Bronchial epithelial cell (primary cell): ENCODE results near the gene FAM53A. TPM values are rescaled to one million over a fixed set of nuclear protein-coding genes. Genes with fewer than 3 reads are reported as not detected.
A peak's percentile ranks its signal among the peaks of the same experiment; 100 is the strongest.
"Not testable (repeated sequence)": the region's sequence is repeated elsewhere in the genome, so short reads cannot be mapped to it uniquely, and the experiment has no call there.

Experiments used
- DNase-seq: peaks from one replicate; pipeline ENCODE4 v3.0.0-alpha.2; 2010; ENCODE audit warnings: low read depth
- FAIRE-seq: peaks from 2 replicates; lab custom pipeline; 2011; peaks lifted over from hg19 to GRCh38; lab: Jason Lieb, UNC
- H3K27me3 ChIP-seq: 2 replicates; pipeline ENCODE4 v1.5.1; 2011; ENCODE audit warnings: low read length; ENCODE audit not compliant: control insufficient read depth, insufficient read depth
- H3K36me3 ChIP-seq: 2 replicates; pipeline ENCODE4 v1.5.1; 2011; ENCODE audit warnings: low read length; ENCODE audit not compliant: control insufficient read depth, insufficient read depth
- H3K4me3 ChIP-seq: 2 replicates; pipeline ENCODE4 v1.5.1; 2011; ENCODE audit warnings: mild to moderate bottlenecking, low read depth, low read length, control low read depth
- CTCF ChIP-seq: IDR thresholded peaks from 2 replicates; pipeline ENCODE4 v1.5.1; 2011; ENCODE audit warnings: mild to moderate bottlenecking, moderate library complexity, low read length, control low read depth, inconsistent platforms; ENCODE audit not compliant: insufficient read depth, severe bottlenecking
- total RNA-seq: library from RNA; depleted of rRNA; stranded (reverse); fragments of >200 nt; gene quantifications from 2 replicates; pipeline ENCODE4 v1.2.1, GENCODE V29; 2014

The FAM53A gene
- total RNA-seq, 1 donor from 2014 or later: 0.79 TPM

DNA sequence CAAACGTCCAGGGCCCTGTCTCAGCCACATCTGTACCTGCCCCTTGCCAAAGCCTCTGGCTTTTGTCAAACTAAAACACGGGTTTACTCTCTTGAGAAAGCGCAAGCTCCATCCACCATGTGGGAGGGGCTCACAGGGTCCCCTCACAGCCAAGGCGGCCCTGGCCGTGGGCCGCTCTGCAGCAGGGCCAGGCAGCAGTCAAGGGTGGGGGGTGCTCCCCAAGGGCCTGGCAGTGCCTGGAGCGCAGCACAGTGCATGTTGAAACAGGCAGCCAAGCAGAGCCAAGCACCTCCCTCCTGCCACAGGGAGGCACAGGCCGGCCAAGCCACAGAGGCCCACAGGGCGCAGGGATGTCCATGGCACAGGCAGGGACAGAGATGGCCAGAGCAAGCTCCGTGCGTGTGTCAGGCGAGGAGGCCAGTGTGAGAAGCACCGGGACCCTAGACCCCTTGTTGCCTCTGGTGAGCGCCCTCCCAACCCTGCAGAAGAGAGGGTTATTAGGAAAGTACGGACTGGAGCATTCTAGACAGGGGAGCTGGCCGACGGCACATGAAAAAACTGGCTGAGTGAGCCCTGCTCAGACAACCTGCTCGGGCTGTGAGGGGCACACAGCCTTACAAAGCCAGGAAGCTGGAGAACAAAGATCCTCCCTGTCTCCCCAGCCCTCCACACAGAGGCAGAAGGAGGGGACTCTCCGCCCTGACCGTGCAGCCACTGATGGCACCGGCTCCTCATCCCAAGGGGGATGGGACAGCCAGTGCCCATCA, 39.0 kb downstream of the FAM53A start:
- H3K4me3 ChIP-seq: no peak overlapping the region
- TF ChIP-seq CTCF: no peak
- H3K27me3 ChIP-seq: no peaks in the 10 kb centered on the region
- DNase-seq: peak; percentile 39
- H3K36me3 ChIP-seq: no peaks in the 10 kb centered on the region
- no peak for FAIRE-seq

- Histone ChIP-seq H3K4me3 (no peak overlapping the region), H3K36me3 (no peaks in the 10 kb centered on the region), H3K27me3 (no peaks in the 10 kb centered on the region)
- TF ChIP-seq CTCF: no peak
- DNase-seq (no peak), FAIRE-seq (no peak)
These were observed 40.0 kb downstream of the FAM53A start for GRCh38 chr4:1643971-1644735.

DNA sequence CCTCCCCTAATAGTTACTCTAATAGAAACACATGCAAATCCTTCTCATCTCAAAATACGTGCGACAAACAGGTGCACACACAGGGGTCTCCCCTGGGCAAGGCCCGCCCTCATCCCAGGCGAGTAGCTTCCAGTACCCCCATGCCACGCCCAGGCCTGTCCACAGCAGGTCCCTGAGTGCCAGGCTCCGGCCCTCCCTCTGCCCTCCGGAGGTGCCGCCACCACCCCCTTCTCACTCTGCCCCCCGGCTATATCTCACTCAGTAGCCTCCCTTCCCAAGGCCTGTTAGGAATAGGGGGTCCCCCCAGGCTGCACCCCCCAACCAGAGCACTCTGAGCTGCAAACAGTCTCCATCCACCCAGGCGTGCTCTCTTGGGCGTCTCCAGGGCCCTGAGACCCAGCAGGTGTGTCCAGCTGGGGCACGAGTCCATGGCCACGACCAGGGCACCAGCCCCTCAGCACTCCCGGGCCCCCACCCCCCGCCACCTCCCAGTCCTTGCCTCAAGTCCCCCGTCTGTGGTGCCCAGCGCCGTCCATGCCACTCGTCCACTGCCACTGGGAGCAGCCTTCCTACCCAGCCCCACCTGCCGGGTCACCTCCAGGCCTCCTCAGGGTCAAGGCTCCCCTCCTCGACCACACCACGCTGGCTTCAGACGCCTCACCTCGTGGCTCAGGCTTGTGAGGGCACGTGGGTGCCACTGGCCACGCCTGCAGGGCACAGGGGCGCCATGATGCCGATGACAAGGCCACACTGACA, 41.7 kb downstream of the FAM53A start:
- FAIRE-seq (no peak), DNase-seq (no peak)
- Histone ChIP-seq H3K4me3 (no peak overlapping the region), H3K36me3 (no peaks in the 10 kb centered on the region), H3K27me3 (no peaks in the 10 kb centered on the region)
- TF ChIP-seq CTCF: no peak

DNA sequence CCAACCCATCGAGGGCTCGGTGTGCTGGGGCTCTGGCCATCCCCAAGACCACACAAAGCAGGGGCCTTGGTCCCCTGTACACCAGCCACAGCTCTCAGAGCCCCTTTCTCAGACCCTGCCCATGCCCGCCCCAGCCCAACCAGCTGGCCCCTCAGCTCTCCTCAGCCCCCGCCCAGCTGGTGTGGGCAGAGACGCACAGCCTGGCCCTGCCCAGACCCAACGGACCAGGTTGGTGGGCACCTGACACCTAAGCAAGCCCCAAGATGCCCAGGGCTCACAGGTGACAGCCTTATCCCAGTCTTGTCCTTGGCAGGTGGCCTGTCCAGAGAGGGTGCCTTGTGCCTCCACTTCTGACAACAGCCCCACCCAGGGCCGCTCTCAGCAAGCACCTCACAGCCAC, 42.4 kb downstream of the FAM53A start:
- no peaks in the 10 kb centered on the region for H3K27me3 ChIP-seq
- FAIRE-seq: no peak
- no peak for DNase-seq
- H3K4me3 ChIP-seq: no peak overlapping the region
- TF ChIP-seq CTCF: no peak
- H3K36me3 ChIP-seq: no peaks in the 10 kb centered on the region

GRCh38 chr4:1640716-1641503, 43.2 kb downstream of the FAM53A start:
- DNase-seq, FAIRE-seq, H3K4me3 ChIP-seq, H3K36me3 ChIP-seq, H3K27me3 ChIP-seq: not testable (repeated sequence)
